HG02981 (cell line): Measurements from ENCODE around the gene DYSF.

Experiments
- ATAC-seq: cut with Tn5 transposase; IDR thresholded peaks from one replicate; pipeline ENCODE4 v1.9.1; 2021; ENCODE audit warnings: mild to moderate bottlenecking, moderate library complexity; ENCODE audit not compliant: unreplicated experiment

The DYSF gene

DNA sequence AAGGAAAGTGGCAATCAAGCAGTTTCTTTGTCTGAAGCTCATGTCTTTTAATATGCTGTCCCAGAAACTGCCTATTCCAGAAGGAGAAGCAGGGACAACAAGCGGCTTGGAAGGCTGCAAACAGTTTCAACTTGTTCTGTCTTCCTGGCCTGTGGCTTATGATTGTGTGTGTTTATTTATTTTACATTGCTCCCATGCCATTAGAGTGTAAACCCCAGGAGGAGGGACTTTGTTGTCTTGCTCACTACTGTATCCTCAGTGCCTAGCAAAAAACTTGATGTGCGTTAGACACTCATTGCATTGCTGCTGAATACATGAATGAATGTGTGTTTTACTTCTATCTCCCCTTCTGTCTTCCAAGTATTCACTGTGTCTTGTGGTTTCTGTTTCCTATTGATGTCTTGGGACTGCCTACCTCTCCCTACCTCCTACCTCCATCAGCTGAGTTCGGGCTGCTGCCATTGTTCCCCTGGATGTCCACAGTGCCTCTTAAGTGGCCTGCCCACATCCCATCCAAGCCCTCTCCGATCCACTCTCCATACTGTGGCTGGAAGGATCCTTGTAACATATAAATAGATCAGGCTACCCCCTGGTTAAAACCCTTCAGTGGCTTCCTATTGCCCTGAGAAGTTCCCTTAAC, 261.4 kb downstream of the DYSF start:
- no peak for ATAC-seq

DNA sequence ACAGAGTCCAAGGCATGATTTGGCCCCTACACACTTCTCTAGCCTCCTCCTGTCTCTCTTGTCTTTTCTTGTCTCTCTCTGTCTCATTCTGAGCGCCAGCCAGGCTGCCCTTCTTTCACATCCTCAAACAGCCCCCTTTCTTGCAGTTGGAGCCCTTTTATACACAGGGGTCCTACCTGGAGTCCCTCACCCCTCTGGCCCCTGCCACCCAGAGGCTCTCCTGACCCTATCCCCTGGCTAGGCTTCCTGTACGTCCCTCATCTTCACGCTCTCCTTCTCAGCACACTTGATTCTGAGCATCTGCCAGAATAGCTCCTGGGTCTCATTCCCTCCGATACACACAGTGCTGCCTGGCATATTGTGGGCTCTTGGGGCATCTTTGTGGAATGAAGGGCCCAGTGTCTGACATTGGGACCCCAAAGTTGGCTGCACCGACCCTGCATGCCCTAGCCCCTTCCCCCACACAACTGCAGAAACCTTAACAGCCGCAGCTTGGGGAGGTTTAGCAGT, 261.9 kb downstream of the DYSF start:
- ATAC-seq, result no peak

DNA sequence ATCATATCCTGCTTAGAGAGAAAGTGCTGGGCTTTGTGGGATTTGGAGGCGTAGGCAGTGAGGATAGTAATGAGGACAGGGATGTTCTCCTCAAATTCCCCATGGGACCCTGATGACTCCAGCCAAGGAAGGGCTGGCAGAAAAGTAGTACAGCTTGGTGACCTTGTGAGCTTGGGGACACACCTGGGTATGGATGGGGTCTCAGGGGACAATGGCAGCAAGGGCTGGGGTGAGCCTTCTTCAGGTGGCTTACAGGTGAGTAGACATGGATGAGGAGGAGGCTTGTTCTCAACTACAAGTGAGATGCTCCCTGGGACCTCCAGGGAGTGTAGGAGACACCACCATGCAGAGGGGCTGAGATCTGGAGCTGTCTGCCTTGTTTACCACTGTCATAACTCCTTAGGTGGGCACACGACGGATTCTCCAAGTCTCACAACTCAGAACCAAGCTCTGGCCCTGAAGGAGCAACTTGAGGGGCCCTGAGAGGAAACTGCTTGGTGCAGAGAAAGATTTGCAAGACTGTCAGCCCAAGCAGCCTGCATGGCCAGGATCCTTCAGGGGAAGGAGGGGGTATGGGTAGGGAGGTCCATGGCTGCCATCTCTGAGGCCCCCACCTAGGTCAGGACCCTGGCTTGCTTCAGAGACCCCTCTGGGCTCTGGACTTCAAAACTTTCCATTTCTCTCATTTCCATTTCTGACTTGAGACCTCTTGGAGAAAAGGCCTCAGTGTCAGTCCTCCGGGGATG, 262.8 kb downstream of the DYSF start:
- ATAC-seq, result no peak

DNA sequence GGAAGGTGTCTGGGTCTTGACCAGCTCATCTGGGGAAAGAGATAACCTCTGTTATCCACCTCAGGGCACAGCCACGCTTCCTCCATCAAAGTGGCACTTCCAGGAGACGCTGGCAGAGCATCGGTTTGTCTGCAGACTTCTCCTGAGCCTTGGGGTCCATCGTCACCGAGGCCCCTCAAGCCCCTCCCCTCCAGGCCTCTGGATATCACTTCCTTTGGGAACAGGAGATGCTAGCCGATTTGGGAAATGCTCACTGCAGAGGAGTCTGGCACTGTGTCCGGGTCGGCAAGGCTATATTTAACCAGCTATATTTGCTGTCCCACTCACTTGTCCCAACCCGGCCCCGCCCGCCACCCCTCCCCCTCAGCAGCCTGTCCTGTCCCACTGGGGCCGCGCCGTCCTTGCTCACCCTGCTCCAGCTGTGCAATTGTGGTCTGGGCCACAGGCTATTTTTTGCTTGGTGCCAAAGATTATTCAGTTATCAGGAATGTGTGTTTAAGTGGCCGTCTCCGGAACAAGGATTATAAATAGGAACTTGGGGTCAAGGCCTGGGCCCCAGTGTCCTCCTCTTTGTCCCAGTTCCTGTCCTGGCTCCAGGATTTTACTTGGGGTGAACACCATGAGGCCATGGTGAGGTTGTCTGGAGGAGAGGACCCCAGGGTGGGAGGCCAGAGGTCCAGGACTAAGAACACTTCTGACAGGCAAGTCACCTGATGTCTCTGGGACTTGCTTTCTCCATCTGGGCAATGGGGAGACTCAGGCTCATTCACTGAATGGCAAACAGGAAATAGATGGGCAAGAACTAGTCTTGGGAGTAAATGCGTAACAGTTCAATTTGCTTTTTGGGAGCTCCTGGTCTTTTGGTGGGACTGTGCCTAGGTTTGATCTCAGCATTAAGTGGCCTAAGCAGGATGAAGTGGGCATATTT, 263.6 kb downstream of the DYSF start:
- ATAC-seq, result no peak

DNA sequence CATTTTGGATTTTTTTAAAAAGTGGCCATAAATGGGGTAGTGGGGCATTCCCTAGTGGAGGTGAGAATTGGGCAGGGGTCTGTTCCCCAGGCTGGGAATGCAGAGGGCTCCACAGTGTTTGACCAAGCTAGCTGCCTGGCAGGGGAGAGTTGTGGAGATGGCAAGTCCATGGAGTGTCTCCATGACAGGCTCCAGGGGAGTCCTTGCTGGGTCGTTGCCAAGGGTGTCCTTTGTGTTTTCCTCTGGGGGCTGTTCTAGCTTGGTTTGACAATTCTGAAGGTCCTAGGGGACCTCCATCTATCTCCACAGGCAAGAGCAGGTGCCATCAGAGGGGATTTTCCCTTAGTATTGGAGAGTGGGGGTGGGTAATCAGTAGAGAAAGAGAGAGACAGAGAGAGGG, 265.3 kb downstream of the DYSF start:
- ATAC-seq, result no peak

DNA sequence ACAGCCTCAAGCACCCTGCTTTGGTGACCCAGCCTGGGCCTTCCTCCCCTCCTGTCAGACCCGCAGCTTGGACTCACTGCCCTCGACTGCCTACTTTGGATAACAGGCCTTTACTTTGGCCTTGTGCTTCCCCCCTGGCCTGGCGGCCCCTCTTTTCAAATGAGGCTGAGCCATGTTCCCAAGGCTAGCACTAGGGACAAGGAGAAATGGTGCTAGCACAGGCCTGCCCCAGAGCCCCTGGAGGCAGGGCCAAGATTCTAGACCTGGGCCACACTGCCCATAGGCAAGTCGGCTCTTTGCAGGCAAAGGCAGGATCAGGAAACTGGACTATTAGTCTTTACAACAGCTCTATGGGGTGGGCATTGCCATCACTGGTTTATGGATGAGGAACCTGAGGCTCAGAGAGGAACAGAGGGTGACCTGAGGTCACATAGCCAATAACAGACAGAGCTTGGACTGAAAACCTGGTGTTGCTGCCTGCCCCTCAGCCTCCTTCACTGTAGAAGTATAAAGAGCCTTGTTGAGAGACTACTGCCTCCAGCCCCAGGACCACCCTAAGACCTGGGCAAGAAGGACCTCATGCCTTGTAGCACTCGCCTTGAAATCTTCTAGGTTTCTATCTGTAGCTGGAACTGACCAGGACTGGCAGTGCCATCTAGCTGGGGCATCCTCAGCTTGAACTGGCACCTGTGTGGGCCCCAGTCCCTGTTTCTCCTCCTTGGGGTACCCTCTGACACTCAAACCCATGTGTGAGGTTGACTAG, 266.3 kb downstream of the DYSF start:
- no peak for ATAC-seq

DNA sequence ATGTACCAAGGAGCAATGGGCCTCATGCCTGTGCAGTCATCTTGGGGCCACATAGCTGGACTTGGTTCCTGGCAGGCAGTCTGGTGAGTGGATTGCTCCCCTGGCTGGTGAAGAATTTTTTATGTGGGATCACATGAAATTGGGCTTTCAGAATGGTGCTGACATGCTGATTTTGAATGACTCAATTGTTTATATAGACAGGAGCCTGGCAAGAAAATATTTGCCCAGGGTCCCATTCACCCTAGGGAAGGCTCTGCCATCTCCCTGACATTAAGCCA, 266.9 kb downstream of the DYSF start:
- ATAC-seq, result no peak

DNA sequence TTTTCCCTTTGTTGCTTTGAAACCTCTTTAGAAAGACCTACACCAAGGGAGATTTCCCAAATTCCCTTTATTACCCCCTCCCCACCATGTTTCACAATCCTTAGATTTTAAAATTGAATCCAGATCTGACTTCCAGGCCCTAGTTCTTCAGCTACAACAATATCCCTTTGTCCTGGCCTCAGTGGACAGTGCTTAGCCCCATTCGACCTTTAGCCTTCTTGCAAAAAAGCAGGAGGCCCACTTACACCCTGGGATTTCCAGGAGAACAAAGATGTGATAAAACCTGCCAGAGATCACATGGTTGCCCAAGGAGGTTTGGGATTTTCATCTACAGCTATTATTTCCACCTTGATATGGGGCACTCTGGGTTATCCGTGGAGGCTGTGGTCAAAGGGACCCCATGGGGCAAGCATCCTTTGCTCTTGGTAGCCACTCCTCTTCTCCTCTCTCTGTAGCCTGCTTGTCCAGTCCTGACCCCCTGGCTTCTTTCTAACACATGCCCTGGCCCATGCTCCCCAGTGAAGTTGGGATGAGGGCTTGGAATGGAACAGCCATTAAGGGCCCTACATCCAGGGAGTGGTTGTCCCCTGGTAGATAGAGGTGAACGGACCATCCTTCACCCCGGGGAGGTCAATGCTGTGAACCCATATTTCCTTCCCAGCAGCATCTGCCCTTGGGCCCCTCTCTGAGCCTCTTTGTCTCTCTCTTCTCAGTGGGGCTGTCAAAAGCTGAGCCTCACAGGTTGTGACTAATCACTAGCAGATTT, 267.4 kb downstream of the DYSF start:
- no peak for ATAC-seq

DNA sequence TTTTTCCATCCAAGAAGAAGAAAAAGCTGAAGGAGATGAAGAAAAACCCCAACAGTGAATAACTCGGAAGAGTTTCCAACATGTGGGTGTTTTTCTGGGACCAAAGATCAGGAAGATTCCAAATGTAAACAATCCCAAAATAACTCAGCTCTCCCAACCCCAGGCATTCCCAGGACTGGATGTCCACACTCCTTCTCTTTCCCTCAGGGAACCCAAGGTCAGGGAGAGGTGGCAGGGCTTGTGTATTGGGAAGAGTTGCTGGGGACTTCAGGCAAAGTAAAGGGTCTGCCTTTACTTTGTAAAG, 268.0 kb downstream of the DYSF start:
- no peak for ATAC-seq

DNA sequence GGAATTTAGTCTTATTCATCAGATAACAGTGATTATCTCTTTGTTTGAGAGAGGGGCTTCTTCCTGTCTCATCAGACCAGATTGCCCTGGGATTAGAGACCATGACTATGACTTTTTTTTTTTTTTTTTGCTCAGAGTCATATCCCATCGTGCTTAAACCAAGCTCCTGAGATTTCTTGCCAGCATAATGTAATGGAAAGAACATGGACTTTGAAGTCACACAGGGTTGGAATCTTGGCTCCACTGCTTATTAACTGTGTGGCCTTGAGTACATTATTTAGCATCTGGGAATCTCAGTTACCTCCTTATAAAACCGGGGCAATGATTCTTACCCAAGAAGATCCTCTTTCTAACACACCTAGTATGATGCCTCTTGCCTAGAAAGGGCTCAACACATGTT, 268.3 kb downstream of the DYSF start:
- ATAC-seq, result no peak

DNA sequence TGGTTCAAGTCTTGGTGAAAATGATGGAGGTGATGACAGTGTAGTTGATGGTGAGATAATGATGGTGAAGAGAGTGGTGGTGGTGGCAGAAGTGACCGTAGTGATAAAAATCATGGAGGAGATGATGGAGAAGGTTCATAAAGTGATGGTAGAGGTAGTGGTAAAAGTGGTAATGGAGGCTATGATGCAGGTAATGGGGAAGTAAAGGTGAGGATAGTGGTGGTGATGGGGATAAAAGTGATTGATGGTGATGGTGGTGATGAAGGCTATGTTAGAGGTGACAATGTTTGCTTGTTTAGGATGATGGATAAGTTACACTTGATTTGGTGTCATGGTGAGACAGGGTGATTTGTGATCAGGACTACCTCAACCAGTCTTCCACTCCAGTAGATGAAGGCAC, 268.9 kb downstream of the DYSF start:
- ATAC-seq, result no peak

DNA sequence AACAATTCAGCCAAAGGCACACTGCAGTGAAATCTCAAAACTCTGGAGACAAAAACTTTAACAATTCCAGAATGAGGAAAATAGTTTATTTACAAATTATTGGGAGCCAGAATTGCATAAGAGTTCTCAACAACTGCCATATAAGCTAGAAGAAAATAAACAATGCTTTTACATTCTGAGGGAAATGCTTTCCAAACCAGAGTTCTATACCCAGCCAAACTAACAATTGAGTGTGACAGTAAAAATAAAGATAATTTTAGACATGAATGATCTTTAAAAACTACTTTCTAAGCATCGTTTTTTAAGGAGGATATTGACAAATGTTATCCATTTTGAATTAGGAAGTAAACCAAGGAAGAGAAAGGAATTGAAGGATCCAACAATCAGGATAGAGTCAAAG, 271.4 kb downstream of the DYSF start:
- ATAC-seq, result no peak

DNA sequence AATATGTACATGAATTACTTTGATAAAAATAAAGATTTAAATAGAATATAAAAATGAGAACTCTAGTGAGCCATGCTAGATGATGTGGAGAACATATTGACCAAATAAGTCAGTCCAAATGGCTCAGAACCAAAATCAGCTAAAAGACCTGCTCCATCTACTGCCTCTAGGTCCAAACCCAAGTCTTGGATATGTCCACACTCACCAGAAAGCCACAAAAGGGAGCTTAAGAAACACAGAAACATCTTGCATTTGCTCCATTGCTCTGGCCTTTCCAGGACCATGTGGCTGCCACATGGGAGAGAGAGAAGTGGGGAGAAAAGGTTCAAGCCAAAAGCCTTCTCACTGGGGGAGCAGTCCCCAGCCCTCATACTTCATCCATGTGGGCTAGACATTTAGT, 272.5 kb downstream of the DYSF start:
- ATAC-seq, result no peak

DNA sequence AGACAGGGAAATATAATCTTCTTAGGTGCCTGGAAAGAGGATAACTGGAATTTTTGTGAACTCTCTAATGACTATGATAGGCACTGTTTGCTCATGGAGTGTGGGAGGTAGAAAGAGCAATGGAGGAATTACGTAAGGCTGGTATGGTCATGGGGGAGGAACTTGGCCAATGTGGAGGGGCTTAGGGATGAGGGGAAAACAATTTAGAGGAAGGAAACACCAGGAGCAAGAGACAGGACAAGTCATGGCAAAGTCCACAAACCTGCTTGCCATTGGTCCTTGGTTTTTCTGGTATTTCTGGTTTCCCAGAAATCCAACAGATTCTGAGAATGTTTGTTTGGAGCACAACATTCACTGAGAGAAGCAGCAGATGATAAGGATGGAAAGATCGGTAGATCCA, 274.2 kb downstream of the DYSF start:
- no peak for ATAC-seq

DNA sequence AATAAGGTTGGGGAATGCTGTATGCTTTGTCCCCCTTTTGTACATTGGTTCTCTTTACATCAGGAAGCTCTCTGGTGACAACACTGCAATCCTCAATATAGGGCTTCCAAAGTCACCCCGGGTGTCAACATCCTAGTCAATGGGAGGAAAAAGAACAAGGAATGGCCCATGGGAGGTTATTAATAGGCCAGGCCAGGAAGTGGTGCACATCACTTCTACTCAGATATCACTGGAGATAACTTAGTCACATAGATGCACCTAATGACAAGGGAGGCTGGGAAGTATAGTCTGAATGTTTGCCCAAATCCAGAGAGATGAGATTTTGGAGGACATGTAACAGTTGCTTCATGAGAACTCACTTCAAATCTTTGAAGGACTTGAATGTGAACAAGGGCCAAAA, 274.7 kb downstream of the DYSF start:
- no peak for ATAC-seq

DNA sequence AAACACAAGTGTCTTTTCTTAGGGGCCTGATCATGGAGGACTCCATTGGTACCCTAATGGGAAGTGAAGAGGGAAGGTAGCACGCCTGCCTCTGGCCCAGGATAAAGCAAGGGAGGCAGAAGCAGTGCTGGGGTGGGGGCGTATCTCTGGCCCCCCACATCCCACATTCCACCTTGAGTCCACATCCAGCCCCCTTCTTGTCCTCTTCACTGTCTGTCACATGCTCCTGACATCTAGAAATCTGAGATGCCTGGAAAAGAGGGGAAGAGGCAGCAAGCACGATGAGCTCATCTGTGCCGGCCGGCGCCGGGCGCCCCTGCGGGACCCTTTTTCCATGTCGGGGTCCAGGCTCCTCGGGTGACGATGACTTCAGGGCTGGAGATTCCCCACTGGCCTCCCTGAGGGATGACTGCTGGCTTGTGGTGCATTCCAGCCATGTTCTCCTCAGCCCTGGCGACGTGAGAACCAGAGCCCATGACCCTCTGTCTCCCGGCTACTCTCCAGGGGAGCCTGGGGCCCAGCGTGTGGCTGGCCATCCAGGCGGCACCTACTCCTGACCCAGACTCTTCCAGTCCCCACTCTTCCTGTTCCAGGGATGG, 277.5 kb downstream of the DYSF start:
- no peak for ATAC-seq

DNA sequence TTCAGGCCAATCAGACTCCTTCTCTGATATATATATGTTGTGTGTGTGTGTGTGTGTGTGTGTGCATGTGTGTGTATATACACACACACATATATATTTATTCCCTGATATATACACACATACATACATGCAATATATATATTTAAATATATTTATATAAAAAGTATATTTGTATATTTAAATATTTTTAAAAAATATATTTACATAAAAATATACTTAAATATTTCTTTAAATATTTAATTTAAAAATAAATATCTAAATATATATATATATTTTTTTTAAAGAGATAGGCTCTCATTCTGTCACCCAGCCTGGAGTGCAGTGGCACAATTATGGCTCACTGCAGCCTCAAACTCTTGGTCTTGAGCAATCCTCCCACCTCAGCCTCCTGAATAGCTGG, 281.3 kb downstream of the DYSF start:
- no peak for ATAC-seq

DNA sequence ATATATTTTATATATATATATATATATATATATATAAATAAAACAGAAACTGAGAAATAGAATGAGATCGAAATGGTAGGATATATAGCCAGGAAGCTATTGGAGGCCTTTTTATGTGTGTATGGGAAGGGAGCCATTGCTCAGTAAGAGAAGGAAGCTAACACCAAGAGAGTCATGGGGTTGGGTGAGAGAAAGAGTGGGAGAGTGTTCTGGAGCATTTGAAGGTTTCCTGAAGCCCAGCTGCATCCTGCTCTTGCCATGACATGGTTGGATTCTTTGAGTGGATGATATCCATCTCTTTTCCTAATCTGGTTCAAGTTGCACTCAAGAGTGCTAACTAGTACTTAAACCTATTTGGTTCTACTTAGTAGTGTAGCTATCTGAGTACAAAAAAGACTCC, 282.3 kb downstream of the DYSF start:
- ATAC-seq, result no peak
